Muscle layer of colon (tissue), 2 donors: ENCODE measurements around the gene ENTR1.

Experiments used
- H3K27ac ChIP-seq: one replicate; pipeline ENCODE4 v1.7.0; 2013; ENCODE audit warnings: low read depth, mild to moderate bottlenecking, low read length, moderate library complexity
- H3K27me3 ChIP-seq, 2 donors: one replicate each; pipeline ENCODE4 v1.7.0; 2013; ENCODE audit warnings: low read length in 2 of 2, mild to moderate bottlenecking in 2 of 2; ENCODE audit not compliant: insufficient read depth in 2 of 2, control insufficient read depth in 1 of 2
- H3K36me3 ChIP-seq: one replicate; pipeline ENCODE4 v1.7.0; 2013; ENCODE audit warnings: mild to moderate bottlenecking, low read length; ENCODE audit not compliant: insufficient read depth
- H3K4me1 ChIP-seq: one replicate; pipeline ENCODE4 v1.7.0; 2013; ENCODE audit warnings: mild to moderate bottlenecking, low read length; ENCODE audit not compliant: insufficient read depth
- H3K4me3 ChIP-seq, 2 donors: one replicate each; pipeline ENCODE4 v1.7.0; 2013; ENCODE audit warnings: low read length in 2 of 2, low read depth in 1 of 2, mild to moderate bottlenecking in 1 of 2, moderate library complexity in 1 of 2
- H3K9ac ChIP-seq: one replicate; pipeline ENCODE4 v1.7.0; 2013; ENCODE audit warnings: low read length
- H3K9me3 ChIP-seq: one replicate; pipeline ENCODE4 v1.7.0; 2013; ENCODE audit warnings: mild to moderate bottlenecking, low read length
- donor health status: abdominal sarcoma.
- donor health status: Adenocarcinoma of cecum.

The ENTR1 gene

DNA sequence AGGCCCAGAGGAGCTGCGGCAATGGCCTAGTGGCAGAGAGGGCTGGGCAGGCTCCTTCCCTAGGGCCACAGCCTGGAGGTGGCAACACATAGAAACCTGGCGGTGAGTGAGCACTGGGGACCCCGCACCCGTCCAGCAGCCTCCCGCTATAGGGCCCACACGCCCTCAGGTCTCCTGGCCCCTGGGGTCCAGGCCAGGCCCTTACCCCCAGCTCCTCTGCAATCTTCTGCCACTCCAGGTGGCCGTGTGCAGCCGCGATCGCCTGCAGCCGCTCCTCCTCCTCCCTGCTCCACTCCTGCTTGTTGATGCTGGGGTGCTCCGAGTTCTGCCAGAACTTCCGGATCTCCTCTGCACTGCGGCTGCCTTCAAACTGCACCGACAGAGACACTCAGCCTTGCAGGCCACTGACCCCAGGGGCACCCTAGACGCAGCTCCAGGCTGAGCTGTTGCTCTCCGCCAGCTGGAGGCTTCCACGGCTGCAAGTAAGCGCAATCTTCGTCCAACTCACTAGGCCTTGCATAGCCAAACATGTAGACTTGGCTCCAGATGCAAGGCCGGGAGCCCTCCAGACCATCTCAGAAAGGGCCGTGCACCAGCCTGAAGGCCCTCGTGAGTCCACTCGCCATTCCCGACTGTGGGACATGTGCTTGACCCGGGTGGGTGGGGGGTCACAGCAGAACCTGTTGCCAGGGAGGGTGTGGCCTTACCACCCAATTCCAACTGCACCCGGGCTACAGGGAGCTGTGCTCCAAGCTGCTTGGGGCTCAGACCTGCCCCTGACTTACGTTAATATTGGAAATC is 18.5 kb downstream of the ENTR1 start:
- H3K4me1 ChIP-seq: no peaks in the 10 kb centered on the region
- H3K9me3 ChIP-seq: no peaks in the 10 kb centered on the region
- no peaks in the 10 kb centered on the region for H3K27me3 ChIP-seq
- no peak overlapping the region for H3K4me3 ChIP-seq
- H3K27ac ChIP-seq: no peak overlapping the region
- peaks cover 80% of the 10 kb centered on the region for H3K36me3 ChIP-seq
- H3K9ac ChIP-seq: no peak overlapping the region

DNA sequence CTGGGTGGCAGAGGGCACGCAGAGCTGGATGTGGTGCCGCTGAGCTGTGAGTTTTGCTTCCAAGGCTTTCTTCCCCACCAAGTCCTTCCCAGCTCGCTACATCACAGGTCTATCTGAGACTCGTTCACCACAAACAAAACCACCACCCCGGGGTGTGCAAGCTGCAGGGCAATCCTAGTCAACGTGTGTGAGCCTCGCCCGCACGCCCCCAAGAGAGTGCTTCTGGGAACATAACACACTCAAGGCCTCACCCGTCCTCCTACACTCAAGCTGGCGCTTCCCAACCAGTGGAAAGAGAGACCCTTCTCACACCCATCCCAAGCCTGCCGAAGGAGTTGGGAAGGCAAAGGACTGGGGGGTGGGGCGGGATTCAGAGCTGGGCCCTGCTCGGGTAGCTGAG is 21.0 kb downstream of the ENTR1 start:
- no peak overlapping the region for H3K9ac ChIP-seq
- H3K4me3 ChIP-seq: no peak overlapping the region
- no peaks in the 10 kb centered on the region for H3K9me3 ChIP-seq
- no peak overlapping the region for H3K27ac ChIP-seq
- H3K4me1 ChIP-seq: no peaks in the 10 kb centered on the region
- H3K36me3 ChIP-seq: peaks cover 61% of the 10 kb centered on the region
- H3K27me3 ChIP-seq: no peaks in the 10 kb centered on the region

DNA sequence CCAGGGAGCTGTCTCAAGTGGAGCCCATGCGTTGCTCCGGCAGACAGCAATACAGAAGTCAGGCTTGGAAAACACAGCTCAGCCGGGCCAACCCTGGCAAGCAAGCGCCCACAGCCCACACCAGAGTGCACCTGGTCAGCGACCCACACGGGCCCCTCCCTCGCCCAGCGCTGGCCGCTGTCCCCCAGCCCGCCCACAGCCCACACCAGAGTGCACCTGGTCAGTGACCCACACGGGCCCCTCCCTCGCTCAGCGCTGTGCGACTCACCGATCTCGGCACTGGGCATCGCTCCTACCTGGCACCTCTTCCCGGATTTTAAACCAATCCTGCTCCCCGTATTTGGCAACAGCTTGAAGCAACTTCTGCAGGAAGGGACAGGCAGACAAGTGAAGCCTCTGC is 23.2 kb downstream of the ENTR1 start:
- no peak overlapping the region for H3K4me3 ChIP-seq

DNA sequence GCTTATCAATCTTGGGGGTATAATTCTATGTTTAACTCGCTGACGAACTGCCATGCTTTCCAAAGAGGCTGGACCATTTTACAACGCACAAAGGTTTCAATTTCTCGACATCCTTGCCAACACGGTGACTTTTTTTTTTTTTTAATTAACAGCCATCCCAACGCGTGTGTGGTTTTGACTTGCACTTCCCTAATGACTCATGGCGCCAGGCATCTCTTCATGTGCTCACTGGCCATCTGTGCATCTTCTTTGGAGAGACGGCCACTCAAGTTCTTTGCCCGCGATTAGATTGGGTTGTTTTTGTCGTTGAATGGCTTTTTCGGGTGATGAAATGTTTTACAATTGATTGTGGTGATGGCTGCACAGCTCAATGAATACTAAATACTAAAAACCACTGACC is 24.4 kb downstream of the ENTR1 start:
- H3K4me3 ChIP-seq: no peak overlapping the region
- no peak overlapping the region for H3K9ac ChIP-seq
- no peaks in the 10 kb centered on the region for H3K9me3 ChIP-seq
- H3K4me1 ChIP-seq: no peaks in the 10 kb centered on the region
- no peak overlapping the region for H3K27ac ChIP-seq
- H3K36me3 ChIP-seq: peaks cover 32% of the 10 kb centered on the region
- H3K27me3 ChIP-seq: no peaks in the 10 kb centered on the region

More for the DNA sequence above, 23.2 kb downstream of the ENTR1 start:
- H3K27me3 ChIP-seq: no peaks in the 10 kb centered on the region
- H3K4me1 ChIP-seq: no peaks in the 10 kb centered on the region
- H3K9ac ChIP-seq: no peak overlapping the region
- no peaks in the 10 kb centered on the region for H3K9me3 ChIP-seq
- peaks cover 41% of the 10 kb centered on the region for H3K36me3 ChIP-seq
- no peak overlapping the region for H3K27ac ChIP-seq

DNA sequence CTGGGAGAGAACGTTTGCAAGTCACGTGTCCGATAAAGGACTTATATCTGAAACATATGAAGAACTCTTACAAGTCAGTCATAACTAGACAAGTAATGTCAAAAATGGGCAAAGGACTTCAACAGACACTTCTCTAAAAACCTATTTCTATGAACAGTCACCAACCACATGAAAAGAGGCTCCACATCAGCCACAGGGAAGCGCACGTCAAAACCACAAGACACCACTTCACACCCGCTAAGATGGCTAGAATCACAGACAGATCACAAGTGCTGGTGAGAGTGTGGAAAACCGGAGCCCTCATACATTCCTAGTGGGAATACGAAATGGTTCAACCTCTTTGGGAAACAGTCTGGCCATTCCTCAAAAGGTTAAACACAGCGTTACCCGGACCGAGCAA is 25.4 kb downstream of the ENTR1 start:
- no peaks in the 10 kb centered on the region for H3K4me1 ChIP-seq
- H3K27ac ChIP-seq: no peak overlapping the region
- peaks cover 35% of the 10 kb centered on the region for H3K36me3 ChIP-seq
- H3K27me3 ChIP-seq: no peaks in the 10 kb centered on the region
- H3K9ac ChIP-seq: no peak overlapping the region
- no peaks in the 10 kb centered on the region for H3K9me3 ChIP-seq
- H3K4me3 ChIP-seq: no peak overlapping the region

DNA sequence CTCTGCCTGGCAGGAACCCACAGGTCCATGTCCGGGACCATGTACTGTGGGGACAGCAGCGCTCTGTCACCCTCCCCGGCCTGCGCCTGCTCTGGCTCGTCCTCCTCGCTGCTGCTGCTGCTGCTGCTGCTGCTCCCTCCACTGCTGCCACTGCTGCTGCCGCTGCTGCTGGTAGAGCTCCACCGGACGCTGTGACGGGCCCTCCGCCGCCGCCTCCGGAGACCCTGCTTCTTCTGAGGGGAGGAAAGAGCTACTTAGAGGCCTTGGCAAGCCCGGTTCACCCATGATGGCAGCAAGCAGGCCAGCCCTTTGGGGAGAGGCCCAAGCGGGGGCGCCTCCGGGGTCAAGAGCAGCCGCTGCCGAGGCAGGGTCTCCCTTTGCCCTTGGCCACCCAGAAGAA is 27.0 kb downstream of the ENTR1 start:
- H3K4me1 ChIP-seq: no peaks in the 10 kb centered on the region
- H3K9ac ChIP-seq: no peak overlapping the region
- H3K4me3 ChIP-seq: no peak overlapping the region
- no peaks in the 10 kb centered on the region for H3K9me3 ChIP-seq
- peaks cover 25% of the 10 kb centered on the region for H3K36me3 ChIP-seq
- H3K27me3 ChIP-seq: no peaks in the 10 kb centered on the region
- no peak overlapping the region for H3K27ac ChIP-seq

DNA sequence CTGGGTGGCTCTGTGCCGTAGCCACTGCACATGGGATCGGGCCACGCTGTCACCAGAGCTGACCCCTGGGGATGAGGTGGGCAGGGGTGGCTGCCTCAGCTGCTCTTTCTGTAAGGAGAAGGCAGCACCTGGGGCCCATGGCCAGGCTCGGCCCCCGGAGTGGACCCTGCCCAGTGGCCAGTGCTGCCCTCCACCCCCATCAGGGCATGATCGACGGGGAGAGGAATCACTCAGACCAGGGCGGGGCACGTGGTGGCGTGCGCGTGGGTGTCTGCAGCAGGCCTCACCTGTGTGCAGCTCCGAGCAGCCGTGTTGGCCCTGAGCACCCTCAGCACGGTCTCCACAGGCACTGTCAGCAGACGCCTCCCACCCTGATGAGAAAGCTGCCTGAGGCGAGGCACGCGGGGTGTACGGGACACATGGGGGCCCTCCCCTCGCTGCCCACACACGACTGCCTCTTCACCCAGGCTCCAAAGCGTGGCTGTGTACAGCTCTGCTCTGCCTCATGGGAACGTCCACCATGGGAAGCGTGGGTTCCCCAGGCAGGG is 28.4 kb downstream of the ENTR1 start:
- H3K4me3 ChIP-seq: no peak overlapping the region
- H3K4me1 ChIP-seq: no peaks in the 10 kb centered on the region
- no peaks in the 10 kb centered on the region for H3K9me3 ChIP-seq
- H3K9ac ChIP-seq: no peak overlapping the region
- H3K27ac ChIP-seq: no peak overlapping the region
- no peaks in the 10 kb centered on the region for H3K27me3 ChIP-seq
- peaks cover 13% of the 10 kb centered on the region for H3K36me3 ChIP-seq

DNA sequence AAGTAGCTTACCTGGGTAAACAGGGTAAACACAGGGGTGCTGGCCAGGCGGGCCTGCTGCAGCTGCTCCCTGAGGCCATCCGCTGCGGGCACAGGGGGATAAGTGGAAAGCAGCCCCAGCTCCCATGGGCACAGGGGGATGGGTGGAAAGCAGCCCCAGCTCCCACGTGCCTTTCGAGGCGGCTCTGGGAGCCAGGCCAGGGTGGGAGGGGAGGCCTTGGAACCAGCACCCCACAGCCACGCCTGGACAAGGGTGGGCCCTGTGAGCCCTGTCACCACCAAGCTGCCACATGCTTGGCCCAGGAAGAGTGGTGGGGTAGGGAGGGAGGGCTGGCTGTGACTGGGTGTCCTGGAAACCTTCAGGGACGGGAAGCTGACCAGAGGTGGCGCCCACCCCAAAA is 29.1 kb downstream of the ENTR1 start:
- Histone ChIP-seq H3K36me3 (peaks cover 13% of the 10 kb centered on the region), H3K9me3 (no peaks in the 10 kb centered on the region), H3K27ac (no peak overlapping the region), H3K4me3 (no peak overlapping the region), H3K4me1 (no peaks in the 10 kb centered on the region), H3K9ac (no peak overlapping the region), H3K27me3 (no peaks in the 10 kb centered on the region)

DNA sequence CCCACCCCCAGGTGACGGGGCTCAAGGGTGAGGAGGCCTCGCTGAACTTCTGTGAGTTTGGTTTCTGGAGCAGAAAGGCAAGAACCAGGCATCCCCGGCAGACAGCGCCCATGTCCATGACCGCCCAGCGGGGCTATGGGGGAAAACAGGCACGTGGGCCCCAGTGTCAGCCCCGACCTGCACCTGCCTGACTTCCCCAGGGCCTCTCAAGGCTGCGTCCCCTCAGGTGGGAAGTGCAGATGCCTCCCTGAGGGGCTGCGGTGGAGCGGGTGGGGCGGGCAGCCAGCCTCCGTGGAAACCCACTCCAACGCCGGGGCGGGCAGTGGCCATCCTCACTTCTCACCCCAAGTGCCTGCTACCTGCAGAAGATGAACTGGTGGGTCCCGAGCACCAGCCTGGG is 30.0 kb downstream of the ENTR1 start:
- H3K36me3 ChIP-seq: peaks cover 13% of the 10 kb centered on the region
- no peak overlapping the region for H3K4me3 ChIP-seq
- H3K9ac ChIP-seq: no peak overlapping the region
- H3K9me3 ChIP-seq: no peaks in the 10 kb centered on the region
- H3K4me1 ChIP-seq: no peaks in the 10 kb centered on the region
- H3K27ac ChIP-seq: no peak overlapping the region
- no peaks in the 10 kb centered on the region for H3K27me3 ChIP-seq

DNA sequence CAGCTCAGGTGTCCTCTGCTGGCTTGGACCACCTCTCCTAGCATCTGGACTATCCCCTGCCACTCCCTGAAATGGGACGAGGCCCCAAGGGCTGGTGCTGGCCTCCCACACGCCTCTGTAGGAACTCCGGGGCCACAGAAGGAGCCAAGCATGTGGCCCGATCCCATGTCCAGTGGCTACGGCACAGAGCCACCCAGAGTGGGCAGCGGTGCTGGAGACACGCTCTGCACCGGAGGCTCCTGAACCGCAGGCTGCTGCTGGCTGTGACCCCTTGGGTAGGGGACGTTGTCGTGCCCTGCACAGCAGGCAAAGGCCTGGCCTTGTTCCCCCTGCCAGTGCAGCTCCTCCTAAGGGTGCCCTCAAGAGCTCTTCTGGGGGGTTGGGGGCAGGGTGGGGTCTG is 30.5 kb downstream of the ENTR1 start:
- no peak overlapping the region for H3K4me3 ChIP-seq
- no peaks in the 10 kb centered on the region for H3K9me3 ChIP-seq
- peaks cover 9% of the 10 kb centered on the region for H3K36me3 ChIP-seq
- H3K4me1 ChIP-seq: no peaks in the 10 kb centered on the region
- H3K27me3 ChIP-seq: no peaks in the 10 kb centered on the region
- no peak overlapping the region for H3K9ac ChIP-seq
- no peak overlapping the region for H3K27ac ChIP-seq

DNA sequence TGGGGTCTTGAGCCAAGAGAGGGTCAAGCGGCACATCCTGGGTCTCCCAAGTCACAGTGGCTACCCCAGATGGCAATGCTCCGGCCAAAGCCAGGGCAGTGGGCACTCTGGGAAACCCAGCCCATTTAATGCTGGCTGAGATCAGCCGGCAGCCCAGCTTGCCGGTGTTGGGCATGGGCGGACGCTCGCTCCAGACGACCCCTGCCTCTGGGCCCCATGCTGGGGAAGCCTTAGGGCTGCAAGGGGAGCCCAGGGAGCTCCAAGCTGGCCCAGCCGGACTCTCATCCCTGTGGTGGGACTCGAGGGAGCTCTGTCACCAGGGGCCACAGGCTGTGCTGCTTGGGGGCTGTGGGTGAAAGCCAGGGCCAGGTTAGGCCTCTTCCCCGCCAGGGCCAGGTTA is 31.0 kb downstream of the ENTR1 start:
- peaks cover 7% of the 10 kb centered on the region for H3K36me3 ChIP-seq

DNA sequence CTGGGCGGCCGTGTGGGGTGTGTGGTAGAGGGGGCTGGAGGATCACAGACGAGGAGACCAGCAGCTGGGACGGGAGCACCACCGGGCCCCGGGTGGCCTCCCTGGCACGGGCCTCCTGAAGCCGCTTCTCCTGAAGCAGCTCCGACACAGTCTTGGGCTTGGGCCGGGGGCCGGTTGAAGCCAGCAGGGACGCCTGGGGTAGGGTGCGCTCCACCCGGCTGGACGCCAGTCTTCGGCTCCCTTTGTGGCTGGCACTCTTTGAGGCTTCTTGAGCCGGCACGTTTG is 31.5 kb downstream of the ENTR1 start:
- no peaks in the 10 kb centered on the region for H3K9me3 ChIP-seq
- no peak overlapping the region for H3K4me3 ChIP-seq
- no peaks in the 10 kb centered on the region for H3K27me3 ChIP-seq
- H3K36me3 ChIP-seq: peaks cover 7% of the 10 kb centered on the region
- no peaks in the 10 kb centered on the region for H3K4me1 ChIP-seq
- no peak overlapping the region for H3K9ac ChIP-seq
- no peak overlapping the region for H3K27ac ChIP-seq

More for the DNA sequence above, 31.0 kb downstream of the ENTR1 start:
- no peak overlapping the region for H3K4me3 ChIP-seq
- H3K4me1 ChIP-seq: no peaks in the 10 kb centered on the region
- no peaks in the 10 kb centered on the region for H3K9me3 ChIP-seq
- no peak overlapping the region for H3K9ac ChIP-seq
- H3K27me3 ChIP-seq: no peaks in the 10 kb centered on the region
- no peak overlapping the region for H3K27ac ChIP-seq
